A673 (cell line): ENCODE measurements around the gene UBA5.

Experiments used
- EZH2 ChIP-seq: fragments of 200-600 bp; sonication (generic); IDR thresholded peaks from 2 replicates; pipeline ENCODE4 v1.6.1; 2017; ENCODE audit warnings: borderline replicate concordance, low read depth, mild to moderate bottlenecking, mixed read lengths, antibody characterized with exemption, low read length; ENCODE audit not compliant: poor library complexity, severe bottlenecking
- TF ChIP-seq, protein P1 (sequence below): fragments of 300-800, 200-600 bp; sonication (generic); conservative IDR thresholded peaks from 2 replicates; pipeline ENCODE4 v1.5.1; 2017; ENCODE audit warnings: low read depth, mild to moderate bottlenecking, antibody characterized with exemption, low read length, moderate library complexity, mixed read lengths

DNA sequence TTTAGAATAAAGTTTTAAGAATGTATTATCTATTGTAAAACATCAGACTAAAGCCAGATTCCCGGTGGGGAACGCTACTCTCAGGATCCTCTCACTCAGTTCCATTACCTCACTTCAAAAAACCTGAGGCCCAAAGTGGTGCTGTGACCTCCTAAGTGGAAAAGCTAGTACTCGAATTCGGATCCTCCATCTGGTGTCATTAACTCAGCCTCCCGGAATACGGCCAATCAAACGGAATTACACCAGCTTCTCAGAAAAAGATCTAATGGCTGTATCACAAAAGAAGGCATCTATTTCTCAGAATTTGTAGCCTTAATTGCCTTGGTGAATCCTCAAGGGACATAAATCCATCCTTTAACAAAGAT, 1.1 kb upstream of the UBA5 start:
- TF ChIP-seq, protein P1, sequence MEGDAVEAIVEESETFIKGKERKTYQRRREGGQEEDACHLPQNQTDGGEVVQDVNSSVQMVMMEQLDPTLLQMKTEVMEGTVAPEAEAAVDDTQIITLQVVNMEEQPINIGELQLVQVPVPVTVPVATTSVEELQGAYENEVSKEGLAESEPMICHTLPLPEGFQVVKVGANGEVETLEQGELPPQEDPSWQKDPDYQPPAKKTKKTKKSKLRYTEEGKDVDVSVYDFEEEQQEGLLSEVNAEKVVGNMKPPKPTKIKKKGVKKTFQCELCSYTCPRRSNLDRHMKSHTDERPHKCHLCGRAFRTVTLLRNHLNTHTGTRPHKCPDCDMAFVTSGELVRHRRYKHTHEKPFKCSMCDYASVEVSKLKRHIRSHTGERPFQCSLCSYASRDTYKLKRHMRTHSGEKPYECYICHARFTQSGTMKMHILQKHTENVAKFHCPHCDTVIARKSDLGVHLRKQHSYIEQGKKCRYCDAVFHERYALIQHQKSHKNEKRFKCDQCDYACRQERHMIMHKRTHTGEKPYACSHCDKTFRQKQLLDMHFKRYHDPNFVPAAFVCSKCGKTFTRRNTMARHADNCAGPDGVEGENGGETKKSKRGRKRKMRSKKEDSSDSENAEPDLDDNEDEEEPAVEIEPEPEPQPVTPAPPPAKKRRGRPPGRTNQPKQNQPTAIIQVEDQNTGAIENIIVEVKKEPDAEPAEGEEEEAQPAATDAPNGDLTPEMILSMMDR, result no peak
- no peak for TF ChIP-seq EZH2
